WTC11 (cell line): ENCODE measurements around the gene SOX14. TPM values are rescaled to one million over a fixed set of nuclear protein-coding genes. Genes with fewer than 3 reads are reported as not detected.

ENCODE experiments used
- ATAC-seq: fragments of 200-7000 bp; cut with Tn5 transposase; 2 replicates; pipeline ENCODE4 v1.10.0; 2021; ENCODE audit warnings: mild to moderate bottlenecking, moderate library complexity
- CTCF ChIA-PET: fragments of 300-600 bp; sonication (Branson Sonifier 250); formaldehyde crosslinking; loops from one replicate; lab custom pipeline; 2021; ENCODE audit warnings: antibody characterized with exemption; lab: Charles Lee
- POLR2A ChIA-PET: fragments of 350-600 bp; sonication (Branson Sonifier 250); formaldehyde crosslinking; loops from one replicate; lab custom pipeline; 2021; ENCODE audit warnings: antibody characterized with exemption; lab: Charles Lee
- DNase-seq: peaks from one replicate; pipeline ENCODE4 v3.0.0; 2021; ENCODE audit warnings: low spot score
- H3K27ac Mint-ChIP-seq: 2 replicates; pipeline ENCODE4 v1.8.0; 2021; ENCODE audit warnings: mixed read lengths
- H3K27me3 Mint-ChIP-seq: 2 replicates; pipeline ENCODE4 v1.8.0; 2021; ENCODE audit warnings: low read depth, mild to moderate bottlenecking, moderate library complexity, mixed read lengths
- H3K36me3 Mint-ChIP-seq: 2 replicates; pipeline ENCODE4 v1.8.0; 2021; ENCODE audit warnings: mixed read lengths
- H3K4me1 Mint-ChIP-seq: 2 replicates; pipeline ENCODE4 v1.8.0; 2022; ENCODE audit warnings: mixed read lengths
- H3K4me3 Mint-ChIP-seq: 2 replicates; pipeline ENCODE4 v1.8.0; 2021; ENCODE audit warnings: mild to moderate bottlenecking, moderate library complexity, mixed read lengths
- H3K9me3 Mint-ChIP-seq: 2 replicates; pipeline ENCODE4 v1.8.0; 2021; ENCODE audit warnings: mixed read lengths
- FOXJ3 ChIP-seq: sonication (generic); formaldehyde crosslinking; IDR thresholded peaks from 2 replicates; pipeline ENCODE4 v1.9.0; 2021; ENCODE audit warnings: missing genetic modification reagents, mild to moderate bottlenecking, borderline replicate concordance
- GRHL2 ChIP-seq: fragments of 250-450 bp; sonication (Bioruptor Pico); IDR thresholded peaks from 2 replicates; pipeline ENCODE4 v1.8.0; 2022; ENCODE audit warnings: mild to moderate bottlenecking, moderate library complexity; ENCODE audit not compliant: insufficient replicate concordance, severe bottlenecking
- NR3C1 ChIP-seq: sonication (generic); formaldehyde crosslinking; conservative IDR thresholded peaks from 2 replicates; pipeline ENCODE4 v1.8.1; 2023; ENCODE audit warnings: low read depth, mild to moderate bottlenecking, missing genetic modification reagents
- OVOL2 ChIP-seq: fragments of 250-450 bp; sonication (Bioruptor Pico); IDR thresholded peaks from 2 replicates; pipeline ENCODE4 v1.9.0; 2021; ENCODE audit warnings: mild to moderate bottlenecking, borderline replicate concordance
- RELA ChIP-seq: sonication (generic); formaldehyde crosslinking; IDR thresholded peaks from 2 replicates; pipeline ENCODE4 v1.8.1; 2022; ENCODE audit warnings: missing genetic modification reagents, mild to moderate bottlenecking, borderline replicate concordance
- SMAD3 ChIP-seq: sonication (generic); formaldehyde crosslinking; IDR thresholded peaks from 2 replicates; pipeline ENCODE4 v1.8.0; 2022; ENCODE audit warnings: missing genetic modification reagents, mild to moderate bottlenecking, borderline replicate concordance
- SMAD4 ChIP-seq: sonication (generic); formaldehyde crosslinking; IDR thresholded peaks from 2 replicates; pipeline ENCODE4 v1.8.0; 2022; ENCODE audit warnings: mild to moderate bottlenecking, missing genetic modification reagents
- TCF7 ChIP-seq: sonication (generic); formaldehyde crosslinking; IDR thresholded peaks from 2 replicates; pipeline ENCODE4 v1.8.0; 2022; ENCODE audit warnings: mild to moderate bottlenecking, low read depth, missing genetic modification reagents, moderate library complexity
- ZBTB21 ChIP-seq: sonication (generic); formaldehyde crosslinking; IDR thresholded peaks from 2 replicates; pipeline ENCODE4 v1.8.1; 2023; ENCODE audit warnings: mild to moderate bottlenecking, missing genetic modification reagents, borderline replicate concordance
- ZNF263 ChIP-seq: sonication (generic); formaldehyde crosslinking; IDR thresholded peaks from 2 replicates; pipeline ENCODE4 v1.8.1; 2022; ENCODE audit warnings: low read depth, mild to moderate bottlenecking, moderate library complexity, missing genetic modification reagents
- ZNF423 ChIP-seq: fragments of 250-450 bp; sonication (Bioruptor Pico); IDR thresholded peaks from 2 replicates; pipeline ENCODE4 v2.1.2; 2022; ENCODE audit warnings: mild to moderate bottlenecking, moderate library complexity
- total RNA-seq: library from RNA; stranded (reverse); gene quantifications from 3 replicates; pipeline ENCODE4 v1.2.3, GENCODE V29; 2021
- TF ChIP-seq, protein P1 (sequence below): fragments of 250-450 bp; sonication (Bioruptor Pico); IDR thresholded peaks from 2 replicates; pipeline ENCODE4 v2.1.2; 2022; ENCODE audit warnings: mild to moderate bottlenecking, moderate library complexity
- TF ChIP-seq, protein P2 (sequence below): sonication (generic); formaldehyde crosslinking; IDR thresholded peaks from 2 replicates; pipeline ENCODE4 v1.8.1; 2023; ENCODE audit warnings: mild to moderate bottlenecking, moderate library complexity, missing genetic modification reagents
- TF ChIP-seq, protein P3 (sequence below): fragments of 200-600 bp; IDR thresholded peaks from 2 replicates; pipeline ENCODE4 v1.8.0; 2022; ENCODE audit warnings: antibody characterized with exemption
- TF ChIP-seq, protein P4 (sequence below): sonication (generic); formaldehyde crosslinking; IDR thresholded peaks from 2 replicates; pipeline ENCODE4 v1.8.1; 2022; ENCODE audit warnings: mild to moderate bottlenecking, missing genetic modification reagents, moderate library complexity, borderline replicate concordance
- TF ChIP-seq, protein P5 (sequence below): fragments of 250-450 bp; sonication (Bioruptor Pico); IDR thresholded peaks from 2 replicates; pipeline ENCODE4 v1.9.0; 2021; ENCODE audit warnings: mild to moderate bottlenecking, borderline replicate concordance
- TF ChIP-seq, protein P6 (sequence below): sonication (generic); formaldehyde crosslinking; IDR thresholded peaks from 2 replicates; pipeline ENCODE4 v1.8.1; 2023; ENCODE audit warnings: mild to moderate bottlenecking, missing genetic modification reagents, moderate library complexity
- TF ChIP-seq, protein P7 (sequence below): sonication (generic); formaldehyde crosslinking; IDR thresholded peaks from 2 replicates; pipeline ENCODE4 v1.8.1; 2023; ENCODE audit warnings: mild to moderate bottlenecking, missing genetic modification reagents
- TF ChIP-seq, protein P8 (sequence below): sonication (generic); formaldehyde crosslinking; conservative IDR thresholded peaks from 2 replicates; pipeline ENCODE4 v1.8.1; 2022; ENCODE audit warnings: mild to moderate bottlenecking, missing genetic modification reagents

The SOX14 gene
- total RNA-seq, 1 experiment from 2014 or later, result 0.70 TPM

DNA sequence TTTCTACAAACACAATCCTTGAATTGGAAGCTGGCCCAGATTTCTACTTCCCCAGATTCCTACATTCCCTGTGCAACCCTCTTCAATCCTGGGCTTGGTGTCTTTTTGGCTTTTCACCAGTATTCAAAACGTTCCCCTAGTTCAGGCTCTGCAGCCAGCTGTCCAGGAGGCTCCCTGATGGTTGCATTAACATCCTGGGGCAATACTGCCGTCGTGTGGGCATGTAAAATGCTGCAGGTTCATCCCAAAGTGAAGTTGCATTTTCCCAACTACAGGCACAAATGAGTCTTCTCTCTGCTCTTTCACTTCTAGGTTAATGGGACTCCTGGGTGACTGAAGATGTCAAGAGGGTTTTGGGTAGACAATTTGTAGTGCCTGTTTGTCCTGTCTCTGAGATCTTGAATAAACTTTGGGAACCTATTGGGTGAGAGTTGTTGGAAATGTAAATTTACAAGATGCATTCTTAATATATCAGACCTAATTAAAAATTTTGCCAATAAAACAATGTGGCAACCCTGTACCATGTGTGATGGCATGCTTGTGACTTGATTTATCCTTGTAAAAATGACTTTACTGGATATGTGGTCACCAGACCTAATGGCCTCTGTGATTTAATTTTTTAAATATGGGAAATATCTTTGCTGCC lies 28.6 kb downstream of the SOX14 start:
- ATAC-seq (peak; percentile 80), DNase-seq (peak; percentile 67)
- ChIA-PET CTCF (interaction anchor here (0.6 to 2.3 kb wide), 8 partner anchors 8 to 695 kb away, joined by 3 to 15 read pairs (median 4); partner anchors contain the start of gene SOX14), POLR2A (no interaction called here)
- Mint-ChIP-seq H3K4me3 (no peak overlapping the region), H3K27me3 (no peaks in the 10 kb centered on the region), H3K9me3 (peaks cover 4% of the 10 kb centered on the region), H3K36me3 (peaks cover 2% of the 10 kb centered on the region; the same call in 1 of the 2 replicates), H3K4me1 (peaks cover 21% of the 10 kb centered on the region), H3K27ac (no peak overlapping the region)
- TF ChIP-seq ZBTB21 (CRISPR knock-in tag) (no peak), SMAD4 (CRISPR knock-in tag) (no peak), OVOL2 (CRISPR knock-in tag) (no peak)
- TF ChIP-seq, protein P1, sequence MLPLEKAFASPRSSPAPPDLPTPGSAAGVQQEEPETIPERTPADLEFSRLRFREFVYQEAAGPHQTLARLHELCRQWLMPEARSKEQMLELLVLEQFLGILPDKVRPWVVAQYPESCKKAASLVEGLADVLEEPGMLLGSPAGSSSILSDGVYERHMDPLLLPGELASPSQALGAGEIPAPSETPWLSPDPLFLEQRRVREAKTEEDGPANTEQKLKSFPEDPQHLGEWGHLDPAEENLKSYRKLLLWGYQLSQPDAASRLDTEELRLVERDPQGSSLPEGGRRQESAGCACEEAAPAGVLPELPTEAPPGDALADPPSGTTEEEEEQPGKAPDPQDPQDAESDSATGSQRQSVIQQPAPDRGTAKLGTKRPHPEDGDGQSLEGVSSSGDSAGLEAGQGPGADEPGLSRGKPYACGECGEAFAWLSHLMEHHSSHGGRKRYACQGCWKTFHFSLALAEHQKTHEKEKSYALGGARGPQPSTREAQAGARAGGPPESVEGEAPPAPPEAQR (CRISPR knock-in tag), result 0 out of 2 replicates have a peak, but pooled peaks have one; percentile 6
- TF ChIP-seq, protein P2, sequence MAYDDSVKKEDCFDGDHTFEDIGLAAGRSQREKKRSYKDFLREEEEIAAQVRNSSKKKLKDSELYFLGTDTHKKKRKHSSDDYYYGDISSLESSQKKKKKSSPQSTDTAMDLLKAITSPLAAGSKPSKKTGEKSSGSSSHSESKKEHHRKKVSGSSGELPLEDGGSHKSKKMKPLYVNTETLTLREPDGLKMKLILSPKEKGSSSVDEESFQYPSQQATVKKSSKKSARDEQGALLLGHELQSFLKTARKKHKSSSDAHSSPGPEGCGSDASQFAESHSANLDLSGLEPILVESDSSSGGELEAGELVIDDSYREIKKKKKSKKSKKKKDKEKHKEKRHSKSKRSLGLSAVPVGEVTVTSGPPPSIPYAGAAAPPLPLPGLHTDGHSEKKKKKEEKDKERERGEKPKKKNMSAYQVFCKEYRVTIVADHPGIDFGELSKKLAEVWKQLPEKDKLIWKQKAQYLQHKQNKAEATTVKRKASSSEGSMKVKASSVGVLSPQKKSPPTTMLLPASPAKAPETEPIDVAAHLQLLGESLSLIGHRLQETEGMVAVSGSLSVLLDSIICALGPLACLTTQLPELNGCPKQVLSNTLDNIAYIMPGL (CRISPR knock-in tag), result no peak
- TF ChIP-seq, protein P3, sequence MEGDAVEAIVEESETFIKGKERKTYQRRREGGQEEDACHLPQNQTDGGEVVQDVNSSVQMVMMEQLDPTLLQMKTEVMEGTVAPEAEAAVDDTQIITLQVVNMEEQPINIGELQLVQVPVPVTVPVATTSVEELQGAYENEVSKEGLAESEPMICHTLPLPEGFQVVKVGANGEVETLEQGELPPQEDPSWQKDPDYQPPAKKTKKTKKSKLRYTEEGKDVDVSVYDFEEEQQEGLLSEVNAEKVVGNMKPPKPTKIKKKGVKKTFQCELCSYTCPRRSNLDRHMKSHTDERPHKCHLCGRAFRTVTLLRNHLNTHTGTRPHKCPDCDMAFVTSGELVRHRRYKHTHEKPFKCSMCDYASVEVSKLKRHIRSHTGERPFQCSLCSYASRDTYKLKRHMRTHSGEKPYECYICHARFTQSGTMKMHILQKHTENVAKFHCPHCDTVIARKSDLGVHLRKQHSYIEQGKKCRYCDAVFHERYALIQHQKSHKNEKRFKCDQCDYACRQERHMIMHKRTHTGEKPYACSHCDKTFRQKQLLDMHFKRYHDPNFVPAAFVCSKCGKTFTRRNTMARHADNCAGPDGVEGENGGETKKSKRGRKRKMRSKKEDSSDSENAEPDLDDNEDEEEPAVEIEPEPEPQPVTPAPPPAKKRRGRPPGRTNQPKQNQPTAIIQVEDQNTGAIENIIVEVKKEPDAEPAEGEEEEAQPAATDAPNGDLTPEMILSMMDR, result peak; percentile 61
- TF ChIP-seq, protein P4, sequence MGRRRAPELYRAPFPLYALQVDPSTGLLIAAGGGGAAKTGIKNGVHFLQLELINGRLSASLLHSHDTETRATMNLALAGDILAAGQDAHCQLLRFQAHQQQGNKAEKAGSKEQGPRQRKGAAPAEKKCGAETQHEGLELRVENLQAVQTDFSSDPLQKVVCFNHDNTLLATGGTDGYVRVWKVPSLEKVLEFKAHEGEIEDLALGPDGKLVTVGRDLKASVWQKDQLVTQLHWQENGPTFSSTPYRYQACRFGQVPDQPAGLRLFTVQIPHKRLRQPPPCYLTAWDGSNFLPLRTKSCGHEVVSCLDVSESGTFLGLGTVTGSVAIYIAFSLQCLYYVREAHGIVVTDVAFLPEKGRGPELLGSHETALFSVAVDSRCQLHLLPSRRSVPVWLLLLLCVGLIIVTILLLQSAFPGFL (CRISPR knock-in tag), result no peak
- TF ChIP-seq, protein P5, sequence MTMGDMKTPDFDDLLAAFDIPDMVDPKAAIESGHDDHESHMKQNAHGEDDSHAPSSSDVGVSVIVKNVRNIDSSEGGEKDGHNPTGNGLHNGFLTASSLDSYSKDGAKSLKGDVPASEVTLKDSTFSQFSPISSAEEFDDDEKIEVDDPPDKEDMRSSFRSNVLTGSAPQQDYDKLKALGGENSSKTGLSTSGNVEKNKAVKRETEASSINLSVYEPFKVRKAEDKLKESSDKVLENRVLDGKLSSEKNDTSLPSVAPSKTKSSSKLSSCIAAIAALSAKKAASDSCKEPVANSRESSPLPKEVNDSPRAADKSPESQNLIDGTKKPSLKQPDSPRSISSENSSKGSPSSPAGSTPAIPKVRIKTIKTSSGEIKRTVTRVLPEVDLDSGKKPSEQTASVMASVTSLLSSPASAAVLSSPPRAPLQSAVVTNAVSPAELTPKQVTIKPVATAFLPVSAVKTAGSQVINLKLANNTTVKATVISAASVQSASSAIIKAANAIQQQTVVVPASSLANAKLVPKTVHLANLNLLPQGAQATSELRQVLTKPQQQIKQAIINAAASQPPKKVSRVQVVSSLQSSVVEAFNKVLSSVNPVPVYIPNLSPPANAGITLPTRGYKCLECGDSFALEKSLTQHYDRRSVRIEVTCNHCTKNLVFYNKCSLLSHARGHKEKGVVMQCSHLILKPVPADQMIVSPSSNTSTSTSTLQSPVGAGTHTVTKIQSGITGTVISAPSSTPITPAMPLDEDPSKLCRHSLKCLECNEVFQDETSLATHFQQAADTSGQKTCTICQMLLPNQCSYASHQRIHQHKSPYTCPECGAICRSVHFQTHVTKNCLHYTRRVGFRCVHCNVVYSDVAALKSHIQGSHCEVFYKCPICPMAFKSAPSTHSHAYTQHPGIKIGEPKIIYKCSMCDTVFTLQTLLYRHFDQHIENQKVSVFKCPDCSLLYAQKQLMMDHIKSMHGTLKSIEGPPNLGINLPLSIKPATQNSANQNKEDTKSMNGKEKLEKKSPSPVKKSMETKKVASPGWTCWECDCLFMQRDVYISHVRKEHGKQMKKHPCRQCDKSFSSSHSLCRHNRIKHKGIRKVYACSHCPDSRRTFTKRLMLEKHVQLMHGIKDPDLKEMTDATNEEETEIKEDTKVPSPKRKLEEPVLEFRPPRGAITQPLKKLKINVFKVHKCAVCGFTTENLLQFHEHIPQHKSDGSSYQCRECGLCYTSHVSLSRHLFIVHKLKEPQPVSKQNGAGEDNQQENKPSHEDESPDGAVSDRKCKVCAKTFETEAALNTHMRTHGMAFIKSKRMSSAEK (CRISPR knock-in tag), result no peak

DNA sequence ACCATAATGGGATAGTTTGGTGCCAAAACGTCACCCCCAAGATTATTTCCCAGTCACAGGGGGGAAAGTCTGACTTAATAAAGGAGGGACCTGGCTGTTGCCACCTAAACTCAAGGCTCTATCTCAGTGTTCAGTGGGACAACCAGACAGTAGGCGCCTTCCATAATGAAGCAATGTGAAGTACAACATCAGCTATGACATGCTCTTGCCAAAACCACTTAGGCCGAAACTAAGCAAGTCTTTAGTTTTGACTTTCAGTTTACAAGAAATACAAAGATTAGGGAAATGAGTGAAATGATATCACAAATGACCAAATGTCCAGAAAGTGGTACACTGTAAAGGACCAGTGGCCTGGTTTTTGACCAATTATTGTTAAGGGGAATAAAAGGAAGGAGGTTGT lies 32.9 kb downstream of the SOX14 start:
- no peak overlapping the region for H3K27ac Mint-ChIP-seq
- ATAC-seq (no peak), DNase-seq (no peak)
- peaks cover 28% of the 10 kb centered on the region for H3K4me1 Mint-ChIP-seq
- ChIA-PET POLR2A (no interaction called here), CTCF (interaction anchor here (0.6 to 1.4 kb wide), 2 partner anchors 174 to 1118 kb away, joined by 3 to 4 read pairs; no protein-coding TSS in a partner anchor)
- H3K9me3 Mint-ChIP-seq, result peaks cover 15% of the 10 kb centered on the region
- no peak overlapping the region for H3K4me3 Mint-ChIP-seq
- peaks cover 2% of the 10 kb centered on the region for H3K36me3 Mint-ChIP-seq
- H3K27me3 Mint-ChIP-seq, result peaks cover 9% of the 10 kb centered on the region
- TF ChIP-seq GRHL2 (CRISPR knock-in tag), result no peak
- no peak for TF ChIP-seq FOXJ3 (CRISPR knock-in tag)
- TF ChIP-seq, protein P6, sequence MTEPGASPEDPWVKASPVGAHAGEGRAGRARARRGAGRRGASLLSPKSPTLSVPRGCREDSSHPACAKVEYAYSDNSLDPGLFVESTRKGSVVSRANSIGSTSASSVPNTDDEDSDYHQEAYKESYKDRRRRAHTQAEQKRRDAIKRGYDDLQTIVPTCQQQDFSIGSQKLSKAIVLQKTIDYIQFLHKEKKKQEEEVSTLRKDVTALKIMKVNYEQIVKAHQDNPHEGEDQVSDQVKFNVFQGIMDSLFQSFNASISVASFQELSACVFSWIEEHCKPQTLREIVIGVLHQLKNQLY (CRISPR knock-in tag), result no peak
- no peak for TF ChIP-seq ZNF263 (CRISPR knock-in tag)
- TF ChIP-seq RELA (CRISPR knock-in tag), result no peak
- TF ChIP-seq TCF7 (CRISPR knock-in tag), result no peak
- no peak for TF ChIP-seq NR3C1 (CRISPR knock-in tag)
- TF ChIP-seq, protein P7, sequence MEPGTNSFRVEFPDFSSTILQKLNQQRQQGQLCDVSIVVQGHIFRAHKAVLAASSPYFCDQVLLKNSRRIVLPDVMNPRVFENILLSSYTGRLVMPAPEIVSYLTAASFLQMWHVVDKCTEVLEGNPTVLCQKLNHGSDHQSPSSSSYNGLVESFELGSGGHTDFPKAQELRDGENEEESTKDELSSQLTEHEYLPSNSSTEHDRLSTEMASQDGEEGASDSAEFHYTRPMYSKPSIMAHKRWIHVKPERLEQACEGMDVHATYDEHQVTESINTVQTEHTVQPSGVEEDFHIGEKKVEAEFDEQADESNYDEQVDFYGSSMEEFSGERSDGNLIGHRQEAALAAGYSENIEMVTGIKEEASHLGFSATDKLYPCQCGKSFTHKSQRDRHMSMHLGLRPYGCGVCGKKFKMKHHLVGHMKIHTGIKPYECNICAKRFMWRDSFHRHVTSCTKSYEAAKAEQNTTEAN (CRISPR knock-in tag), result no peak
- no peak for TF ChIP-seq ZNF423 (CRISPR knock-in tag)
- TF ChIP-seq SMAD3 (CRISPR knock-in tag), result no peak
- TF ChIP-seq, protein P8, sequence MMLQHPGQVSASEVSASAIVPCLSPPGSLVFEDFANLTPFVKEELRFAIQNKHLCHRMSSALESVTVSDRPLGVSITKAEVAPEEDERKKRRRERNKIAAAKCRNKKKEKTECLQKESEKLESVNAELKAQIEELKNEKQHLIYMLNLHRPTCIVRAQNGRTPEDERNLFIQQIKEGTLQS, result no peak
